ENCODE results near the gene ELMOD3.
"Not testable (repeated sequence)": the region's sequence is repeated elsewhere in the genome, so short reads cannot be mapped to it uniquely, and the experiment has no call there.

The ELMOD3 gene

GRCh38 chr2:85427300-85427835 is 72.8 kb downstream of the ELMOD3 start:
- no peak for DNase-seq (ENCODE audit: low spot score)

- DNase-seq (ENCODE audit: low spot score): no peak
Measured at GRCh38 chr2:85428343-85428881, 73.8 kb downstream of the ELMOD3 start.

- DNase-seq (ENCODE audit: low spot score): no peak
Measured at GRCh38 chr2:85429213-85429923, 74.8 kb downstream of the ELMOD3 start.

GRCh38 chr2:85429924-85430289 is 75.3 kb downstream of the ELMOD3 start:
- no peak for DNase-seq (ENCODE audit: low spot score)

- DNase-seq (ENCODE audit: low spot score): peak; percentile 90
Measured at GRCh38 chr2:85430752-85431569, 76.4 kb downstream of the ELMOD3 start.

GRCh38 chr2:85431570-85432205 is 77.1 kb downstream of the ELMOD3 start:
- no peak for DNase-seq (ENCODE audit: low spot score)

DNA sequence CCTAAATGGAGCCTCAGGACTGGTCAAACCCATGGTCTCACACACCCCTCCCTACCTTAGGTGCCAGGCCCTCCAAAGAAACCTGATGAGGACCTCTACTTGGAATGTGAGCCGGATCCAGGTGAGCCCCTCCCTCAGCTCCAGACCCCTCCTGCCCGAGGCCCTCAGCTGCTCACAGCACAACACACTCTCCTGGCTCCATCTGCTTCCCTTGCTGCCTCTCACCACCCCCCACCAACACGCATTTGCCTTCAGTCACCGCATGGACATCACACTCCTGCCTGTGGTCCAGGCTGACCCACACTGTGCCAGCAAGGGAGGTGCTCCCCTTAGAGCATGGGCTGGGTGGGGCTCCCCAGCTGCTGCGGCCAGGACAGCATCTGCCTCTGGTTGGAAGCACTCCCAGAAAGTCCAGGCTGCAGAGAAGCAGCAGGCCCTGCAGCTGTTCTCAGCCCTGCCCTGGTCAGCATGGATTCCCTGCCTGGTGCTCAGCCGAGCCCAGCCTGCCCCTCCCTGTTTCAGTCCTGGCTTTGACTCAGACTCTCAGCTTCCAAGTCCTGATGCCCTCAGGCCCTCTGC is 79.0 kb downstream of the ELMOD3 start:
- peak; percentile 94 for DNase-seq (ENCODE audit: low spot score)

GRCh38 chr2:85434696-85435095 is 80.1 kb downstream of the ELMOD3 start:
- DNase-seq (ENCODE audit: low spot score): no peak

- no peak for DNase-seq (ENCODE audit: low spot score)
Measured at GRCh38 chr2:85435220-85435958, 80.8 kb downstream of the ELMOD3 start.

DNA sequence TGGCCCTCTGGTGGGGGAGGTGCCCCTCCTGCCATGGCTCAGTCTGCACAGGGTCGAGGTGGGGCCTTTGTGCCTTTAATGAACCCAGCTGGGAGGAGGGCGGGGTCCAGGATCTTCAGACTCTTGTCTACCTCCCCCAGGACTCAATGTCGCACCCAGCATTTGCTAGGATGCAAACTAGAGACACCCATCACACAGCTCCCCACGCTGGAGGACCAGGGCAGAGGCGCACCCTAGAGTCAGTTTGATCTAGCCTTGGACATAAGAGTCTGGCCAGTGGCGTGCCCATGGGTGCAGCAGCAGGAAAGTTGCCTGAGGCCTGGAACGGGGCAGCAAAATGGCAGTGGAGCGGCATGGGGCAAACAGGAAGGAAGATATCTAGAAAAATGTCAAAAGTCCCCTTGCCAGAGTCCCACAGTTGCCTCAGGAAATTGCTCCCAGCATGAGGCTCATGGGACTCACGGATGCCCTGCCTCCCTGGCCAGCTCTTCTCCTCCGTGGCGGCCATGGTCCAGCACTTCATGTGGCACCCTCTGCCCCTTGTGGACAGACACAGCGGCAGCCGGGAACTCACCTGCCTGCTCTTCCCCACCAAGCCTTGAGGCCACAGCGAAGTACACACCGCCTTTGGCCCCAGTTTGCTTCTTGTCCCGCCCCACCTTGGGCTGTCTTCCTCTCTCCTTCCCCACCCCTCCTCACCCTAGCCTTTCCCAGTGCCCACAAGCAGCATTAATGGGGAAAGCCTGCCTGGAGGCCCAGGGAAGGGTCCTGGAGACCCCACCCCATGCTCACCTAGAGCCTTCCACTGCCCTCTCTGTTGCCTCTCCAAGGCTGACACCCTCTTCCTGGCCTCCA is 81.6 kb downstream of the ELMOD3 start:
- no peak for DNase-seq (ENCODE audit: low spot score)

DNA sequence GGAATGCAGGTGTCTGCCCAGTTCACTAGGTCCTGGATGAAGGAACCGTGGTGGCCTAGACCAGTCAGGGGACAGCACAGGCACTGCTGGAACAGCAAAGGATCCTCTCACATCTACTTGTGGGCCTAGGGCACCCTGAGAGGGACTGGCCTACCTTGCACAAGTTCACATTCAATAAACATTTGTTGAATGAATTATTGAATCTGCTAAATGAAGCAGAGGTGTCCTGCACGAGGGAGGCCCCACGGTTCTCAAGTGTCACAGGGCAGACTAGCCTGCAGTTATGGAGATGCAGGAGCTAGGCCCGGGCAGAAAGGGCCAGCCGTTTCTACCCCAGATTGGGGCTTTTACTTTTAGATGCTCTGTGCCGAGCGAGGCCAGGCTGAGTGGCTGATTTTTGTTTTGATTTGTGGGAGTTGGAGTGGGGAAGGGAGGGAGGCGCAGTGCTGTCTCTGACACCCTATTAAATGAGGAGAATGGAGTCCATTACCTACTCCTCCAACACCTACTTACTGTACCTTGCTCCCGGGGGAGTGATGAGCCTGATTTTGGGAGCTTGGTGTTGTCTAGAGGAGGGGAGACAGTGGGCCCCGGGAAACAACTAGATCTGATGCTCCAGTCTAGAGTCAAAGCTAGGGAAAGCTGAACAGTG is 82.4 kb downstream of the ELMOD3 start:
- peak; percentile 60 for DNase-seq (ENCODE audit: low spot score)

GRCh38 chr2:85437488-85438200 is 83.1 kb downstream of the ELMOD3 start:
- DNase-seq (ENCODE audit: low spot score): peak; percentile 91

DNA sequence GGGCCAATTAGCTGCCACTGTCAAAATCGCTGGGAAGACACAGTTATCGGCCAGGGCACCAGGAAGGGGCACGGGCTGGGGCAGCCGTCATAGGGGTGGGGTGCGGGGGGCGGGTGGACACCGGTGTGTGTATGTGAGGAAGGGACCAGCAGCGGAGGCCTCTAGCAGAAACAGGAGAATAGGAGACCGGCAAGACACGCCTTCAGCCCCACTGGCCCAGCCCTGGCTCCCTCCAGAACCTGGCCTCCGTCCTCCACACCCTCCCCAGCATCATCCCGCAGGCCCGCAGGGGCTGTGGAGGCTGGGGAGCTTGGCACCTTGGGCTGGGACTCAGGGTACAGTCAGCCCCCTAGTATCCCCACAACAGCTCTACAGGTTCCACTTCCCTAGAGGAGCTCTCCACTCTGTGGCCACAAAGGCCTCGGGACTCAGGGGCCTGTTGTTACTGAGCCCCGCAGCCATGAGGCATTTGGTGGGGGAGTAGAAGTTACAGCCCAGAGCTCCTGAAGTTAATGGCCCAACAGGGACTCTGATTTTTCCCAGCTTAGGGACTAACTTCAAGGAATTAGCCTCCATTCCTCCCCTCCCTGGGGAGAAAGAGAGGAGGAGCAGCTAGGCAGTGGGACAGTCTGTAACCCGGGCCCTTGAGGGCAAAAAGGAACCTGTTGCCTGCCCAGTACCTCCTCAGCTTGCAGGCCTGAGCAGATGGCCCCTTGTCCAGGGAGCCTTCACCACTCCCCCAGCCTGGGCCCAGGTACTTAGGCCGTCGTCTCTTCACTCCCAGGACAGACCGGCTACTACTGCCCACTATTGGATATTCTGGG is 83.8 kb downstream of the ELMOD3 start:
- no peak for DNase-seq (ENCODE audit: low spot score)

DNA sequence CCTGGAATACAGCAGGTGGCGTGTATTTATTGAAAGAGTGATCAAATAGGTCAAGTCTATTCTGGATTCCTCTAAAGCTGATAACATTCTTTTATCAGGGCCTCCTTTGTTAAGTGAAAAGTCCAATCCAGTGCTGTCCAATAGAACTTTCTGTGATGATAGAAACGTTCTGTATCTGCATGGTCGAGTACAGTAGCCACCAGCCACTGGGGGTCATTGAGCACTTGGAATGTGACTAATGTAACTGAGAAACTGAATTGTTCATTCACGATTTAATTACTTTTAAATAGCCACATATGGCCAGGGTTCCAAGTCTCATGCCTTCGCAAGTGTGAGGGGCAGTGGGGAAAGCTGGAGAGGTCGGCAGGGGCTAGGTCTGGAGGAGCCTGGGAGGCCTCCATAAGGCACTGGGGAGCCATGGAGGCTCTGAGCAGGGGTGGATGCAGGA is 84.5 kb downstream of the ELMOD3 start:
- DNase-seq (ENCODE audit: low spot score): no peak

- not testable (repeated sequence) for DNase-seq (ENCODE audit: low spot score)
Measured at GRCh38 chr2:85439569-85439968, 85.0 kb downstream of the ELMOD3 start.

- no peak for DNase-seq (ENCODE audit: low spot score)
Measured at GRCh38 chr2:85439986-85440385, 85.4 kb downstream of the ELMOD3 start.

DNA sequence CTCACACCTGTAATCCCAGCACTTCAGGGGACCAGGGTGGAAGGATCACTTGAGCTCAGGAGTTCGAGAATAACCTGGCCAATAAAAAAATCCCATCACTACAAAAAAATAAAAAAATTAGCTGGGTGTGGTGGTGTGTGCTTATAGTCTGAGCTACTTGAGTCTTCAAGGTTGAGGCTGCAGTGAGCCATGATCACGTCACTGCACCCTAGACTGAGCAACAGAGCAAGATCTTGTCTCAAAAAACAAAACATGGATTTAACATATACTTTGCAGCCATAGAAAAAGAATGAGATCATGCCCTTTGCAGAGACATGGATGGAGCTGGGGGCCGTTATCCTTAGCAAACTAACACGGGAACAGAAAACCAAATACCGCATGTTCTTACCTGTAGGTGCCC is 86.2 kb downstream of the ELMOD3 start:
- no peak for DNase-seq (ENCODE audit: low spot score)

All from putamen (tissue), 1 donor.